Metanephros (tissue), 2 donors: ENCODE data around the gene APOBEC3F. TPM values are rescaled to one million over a fixed set of nuclear protein-coding genes. Genes with fewer than 3 reads are reported as not detected.

ENCODE experiments used
- small RNA-seq: library from RNA; depleted of rRNA; stranded (forward); fragments of <200 nt; gene quantifications from one replicate; pipeline ENCODE3, GENCODE V24; 2014; ENCODE audit warnings: low replicate concordance
- total RNA-seq: library from RNA; depleted of rRNA; stranded (reverse); fragments of >200 nt; gene quantifications from one replicate; pipeline ENCODE4 v1.2.3, GENCODE V29; 2014

The APOBEC3F gene
- 7.5 TPM for total RNA-seq

DNA sequence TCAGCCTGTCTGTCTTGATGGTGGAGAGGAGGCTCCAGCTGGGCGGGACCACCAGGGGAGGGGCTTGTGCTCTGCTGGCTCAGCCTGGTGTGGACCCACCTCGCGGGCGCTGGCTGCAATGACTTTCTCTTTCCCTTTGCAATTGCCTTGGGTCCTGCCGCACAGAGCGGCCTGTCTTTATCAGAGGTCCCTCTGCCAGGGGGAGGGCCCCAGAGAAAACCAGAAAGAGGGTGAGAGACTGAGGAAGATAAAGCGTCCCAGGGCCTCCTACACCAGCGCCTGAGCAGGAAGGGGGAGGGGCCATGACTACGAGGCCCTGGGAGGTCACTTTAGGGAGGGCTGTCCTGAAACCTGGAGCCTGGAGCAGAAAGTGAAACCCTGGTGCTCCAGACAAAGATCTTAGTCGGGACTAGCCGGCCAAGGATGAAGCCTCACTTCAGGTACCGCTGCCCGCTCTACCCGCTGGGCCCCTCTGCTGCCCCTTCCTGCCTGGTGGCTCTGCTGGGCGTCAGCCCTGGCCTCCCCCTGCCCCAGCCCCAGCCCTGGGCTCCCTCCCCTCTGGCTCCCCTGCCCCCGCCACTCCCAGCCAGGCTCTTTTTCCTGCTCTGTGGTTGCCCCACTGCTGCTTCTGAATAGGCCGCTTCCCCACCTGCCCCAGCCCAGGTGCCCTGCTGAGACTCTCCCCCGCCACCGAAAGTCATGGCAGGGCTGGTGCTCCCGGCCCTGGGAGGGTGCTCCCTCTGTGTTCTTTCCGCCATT lies at the start of gene APOBEC3F:
TSS of gene APOBEC3F (plus strand) at position 327 of the 759 bp plus-strand sequence. CDS start at position 424, 97 bp downstream.

GRCh38 chr22:39013942-39014722 lies 26.5 kb upstream of the APOBEC3F start, which contains the start of gene APOBEC3C:
Gene APOBEC3C, plus strand, starts transcription at chr22:39014257. Its CDS starts 106 bp downstream, at chr22:39014363.

DNA sequence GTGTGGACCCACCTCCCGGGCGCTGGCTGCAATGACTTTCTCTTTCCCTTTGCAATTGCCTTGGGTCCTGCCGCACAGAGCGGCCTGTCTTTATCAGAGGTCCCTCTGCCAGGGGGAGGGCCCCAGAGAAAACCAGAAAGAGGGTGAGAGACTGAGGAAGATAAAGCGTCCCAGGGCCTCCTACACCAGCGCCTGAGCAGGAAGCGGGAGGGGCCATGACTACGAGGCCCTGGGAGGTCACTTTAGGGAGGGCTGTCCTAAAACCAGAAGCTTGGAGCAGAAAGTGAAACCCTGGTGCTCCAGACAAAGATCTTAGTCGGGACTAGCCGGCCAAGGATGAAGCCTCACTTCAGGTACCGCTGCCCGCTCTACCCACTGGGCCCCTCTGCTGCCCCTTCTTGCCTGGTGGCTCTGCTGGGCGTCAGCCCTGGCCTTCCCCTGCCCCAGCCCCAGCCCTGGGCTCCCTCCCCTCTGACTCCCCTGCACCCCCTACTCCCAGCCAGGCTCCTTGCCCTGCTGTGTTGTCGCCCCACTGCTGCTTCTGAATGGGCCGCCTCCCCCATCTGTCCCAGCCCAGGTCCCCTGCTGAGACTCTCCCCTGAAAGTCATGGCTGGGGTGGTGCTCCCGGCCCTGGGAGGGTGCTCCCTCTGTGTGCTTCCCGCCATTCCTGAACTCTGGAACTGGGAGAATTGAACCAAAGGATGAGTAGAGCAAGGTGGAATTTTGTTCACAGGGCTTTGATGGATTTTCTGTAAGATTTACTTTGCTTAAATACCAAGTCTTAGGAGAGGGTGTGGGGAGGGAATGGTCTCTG lies 36.6 kb downstream of the APOBEC3F start, which contains the start of gene APOBEC3G:
TSS of gene APOBEC3G (plus strand) at position 250 of the 815 bp plus-strand sequence. CDS start at position 337, 87 bp downstream.

GRCh38 chr22:39097098-39098020 lies 56.7 kb downstream of the APOBEC3F start, which contains the start of gene APOBEC3H:
Gene APOBEC3H, plus strand, starts transcription at chr22:39097244. Its CDS starts 3,035 bp downstream, at chr22:39100279.

Small RNAs within 50 kb of the gene (small RNA-seq; reads per million reads assigned to genes)
- not detected for gene AL022318.2

Other genes starting within 250 kb of the APOBEC3F start
- 25.4 TPM for gene DNAL4, start 246.7 kb upstream of the APOBEC3F start, total RNA-seq
- gene NPTXR, start 196.8 kb upstream of the APOBEC3F start, total RNA-seq: 6.9 TPM
- gene CBX6, start 168.6 kb upstream of the APOBEC3F start, total RNA-seq: 33.5 TPM
- 2.5 TPM for gene APOBEC3A, start 83.3 kb upstream of the APOBEC3F start, total RNA-seq
- gene APOBEC3B, start 58.5 kb upstream of the APOBEC3F start, total RNA-seq: 2.6 TPM
- 4.4 TPM for gene APOBEC3C, start 26.6 kb upstream of the APOBEC3F start, total RNA-seq
- 1.1 TPM for gene APOBEC3D, start 19.7 kb upstream of the APOBEC3F start, total RNA-seq
- 12.0 TPM for gene APOBEC3G, start 36.4 kb downstream of the APOBEC3F start, total RNA-seq
- gene APOBEC3H, start 56.4 kb downstream of the APOBEC3F start, total RNA-seq: 0.18 TPM
- gene CBX7, start 111.8 kb downstream of the APOBEC3F start, total RNA-seq: 14.7 TPM
- 15.8 TPM for gene PDGFB, start 204.1 kb downstream of the APOBEC3F start, total RNA-seq